GM12801 (cell line): ENCODE data around the gene RPS2.

Experiments
- CTCF ChIP-seq: IDR thresholded peaks from one replicate; pipeline ENCODE4 v1.5.1; 2011; ENCODE audit warnings: control low read depth; ENCODE audit not compliant: insufficient read length; ENCODE audit errors: extremely low read depth

RPS2 gene

GRCh38 chr16:1974157-1975070 is 9.8 kb upstream of the RPS2 start:
- TF ChIP-seq CTCF = no peak

GRCh38 chr16:1973461-1974156 is 9.0 kb upstream of the RPS2 start:
- no peak for TF ChIP-seq CTCF

GRCh38 chr16:1972490-1972877 is 7.9 kb upstream of the RPS2 start:
- TF ChIP-seq CTCF = no peak

- TF ChIP-seq CTCF = no peak
These were observed 7.3 kb upstream of the RPS2 start, which contains the start of gene TBL3 for GRCh38 chr16:1971796-1972489. TBL3 (plus strand) TSS chr16:1972053; CDS start chr16:1972165, 112 bp downstream.

GRCh38 chr16:1968146-1968953 is 3.7 kb upstream of the RPS2 start:
- no peak for TF ChIP-seq CTCF

GRCh38 chr16:1966460-1966859 is 1.8 kb upstream of the RPS2 start, which contains the start of gene RNF151:
RNF151 (plus strand) TSS chr16:1966856; CDS start chr16:1966882, 26 bp downstream.
- no peak for TF ChIP-seq CTCF
